IPS-NIHi11 (cell line): ENCODE data around the gene LRTM1.

Experiments
- DNase-seq: peaks from one replicate; pipeline ENCODE4 v3.0.0; 2012; ENCODE audit warnings: mixed read lengths, low spot score

The LRTM1 gene

DNA sequence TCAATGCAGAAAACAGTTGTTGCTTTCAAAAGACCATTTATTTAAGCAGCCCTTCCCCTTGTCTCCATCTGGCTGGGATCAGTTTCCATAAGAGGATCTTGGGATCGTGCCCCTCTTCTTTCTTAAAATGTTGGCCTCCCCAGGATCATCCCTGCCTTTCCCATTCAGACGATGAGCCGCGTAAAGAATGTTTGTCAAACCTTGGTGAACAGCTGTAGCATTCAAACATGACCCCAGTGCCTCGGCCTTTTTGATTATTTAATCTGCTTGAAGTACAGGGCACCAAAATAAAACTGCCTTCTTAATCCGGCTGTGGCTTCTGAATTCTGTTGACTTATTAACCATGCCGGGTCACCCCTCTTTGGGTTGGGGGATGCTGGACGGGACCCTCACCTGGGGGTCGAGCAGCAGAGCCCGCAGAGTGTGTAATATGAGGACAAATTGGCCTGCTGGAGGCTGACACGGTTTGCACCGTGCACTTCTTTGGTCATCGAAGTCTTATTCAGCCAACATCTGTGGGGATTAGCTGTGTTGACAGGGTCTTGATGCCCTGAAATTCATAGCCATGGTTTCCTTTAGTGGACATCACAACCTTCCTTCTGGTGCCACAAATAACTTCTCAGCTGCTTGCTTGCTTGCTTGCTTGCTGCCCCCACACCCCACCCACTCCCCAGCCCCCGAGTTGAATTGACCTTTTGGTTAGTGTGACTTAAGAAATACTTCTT lies at the start of gene LRTM1:
Gene LRTM1, minus strand, starts transcription at position 14 of the 725 bp plus-strand sequence. CDS start 148 bp downstream, outside the sequence.
- DNase-seq: no peak

DNA sequence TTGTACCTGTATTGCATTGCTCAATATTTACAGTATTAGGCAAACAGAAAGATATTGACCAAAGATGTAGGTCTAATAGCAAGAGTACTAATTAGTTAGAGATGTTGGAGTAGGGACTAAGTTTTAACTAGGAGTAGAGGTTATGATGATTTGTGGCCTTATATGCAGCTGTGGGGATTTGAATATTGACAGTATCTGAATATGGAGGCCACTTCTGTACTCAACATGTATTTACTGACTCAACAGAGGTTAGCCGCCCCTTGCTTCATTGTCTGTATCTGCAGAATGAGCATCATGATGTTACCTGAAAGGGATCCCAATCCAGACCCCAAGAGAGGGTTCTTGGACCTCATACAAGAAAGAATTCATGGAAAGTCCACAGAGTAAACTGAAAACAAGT lies 49.6 kb upstream of the LRTM1 start:
- no peak for DNase-seq

- no peak for DNase-seq
These were observed 43.0 kb upstream of the LRTM1 start for GRCh38 chr3:54970895-54971294.

DNA sequence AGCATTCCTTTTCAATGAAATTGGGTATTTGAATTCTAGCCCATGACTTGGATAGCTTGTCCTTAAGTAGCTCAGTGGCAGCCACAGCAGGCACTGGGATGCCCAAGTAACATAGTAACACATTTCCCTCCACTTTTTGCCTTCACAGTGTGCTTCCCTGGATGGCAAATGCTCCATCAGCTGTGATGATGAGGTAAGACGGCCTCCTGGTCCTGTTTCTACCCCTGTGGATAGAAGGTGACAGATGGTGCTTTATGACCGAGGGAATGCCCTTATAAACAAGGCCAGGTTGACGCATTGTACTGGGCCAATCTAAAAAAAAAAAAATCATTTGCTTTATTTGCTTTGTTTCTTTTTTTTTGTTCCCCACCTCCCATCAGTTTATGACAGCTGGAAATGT lies 41.8 kb upstream of the LRTM1 start:
- DNase-seq: no peak

DNA sequence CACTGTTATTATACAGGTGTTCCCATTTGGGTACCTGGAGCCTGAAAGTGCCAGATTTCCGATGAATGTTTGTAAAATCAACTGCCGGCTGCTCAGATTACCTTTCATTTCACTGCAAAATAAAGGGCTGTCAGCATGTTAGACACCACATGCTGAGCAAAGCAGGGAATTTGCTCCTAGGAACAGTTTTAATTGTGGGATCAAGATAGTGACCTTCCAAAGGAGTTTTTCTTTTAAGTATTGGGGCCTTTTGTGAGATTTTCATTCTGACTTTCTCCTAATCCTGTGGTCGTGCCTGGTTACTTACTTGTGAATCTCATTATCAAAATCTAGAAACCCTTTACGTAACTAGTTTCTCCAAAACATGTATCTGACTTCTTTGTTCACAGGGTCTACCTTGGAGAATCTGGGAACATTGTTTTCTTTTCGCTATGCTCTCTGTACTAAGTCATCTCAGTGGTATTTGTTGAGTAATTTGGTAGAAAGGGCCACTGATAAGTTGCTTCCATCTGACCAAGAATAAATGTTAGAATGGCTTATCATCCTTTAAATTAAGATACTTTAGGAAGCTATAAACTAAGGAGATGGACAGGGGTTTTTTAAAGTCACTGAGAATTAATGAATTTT lies 40.8 kb upstream of the LRTM1 start:
- no peak for DNase-seq

DNA sequence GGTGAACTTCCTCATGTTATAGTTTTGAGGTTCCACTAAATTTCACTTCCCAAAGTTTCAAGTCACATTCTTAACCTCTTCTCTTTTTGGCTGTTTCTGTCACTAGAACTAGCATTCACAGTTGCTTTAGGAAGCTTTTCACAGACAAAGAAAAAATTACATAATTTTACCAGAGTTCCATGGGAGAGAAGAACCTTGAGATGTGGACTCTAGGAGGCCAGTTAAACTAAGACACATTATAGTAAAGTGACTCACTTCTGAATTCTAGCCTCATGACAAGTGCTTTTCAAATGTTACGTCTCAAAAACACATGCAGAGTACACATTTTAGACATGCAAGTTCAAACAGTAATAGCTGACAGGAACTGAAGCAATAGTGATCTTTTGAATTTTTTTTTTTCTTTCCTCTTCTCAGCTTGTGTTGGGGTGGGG lies 39.9 kb upstream of the LRTM1 start:
- no peak for DNase-seq

- no peak for DNase-seq
These were observed 39.1 kb upstream of the LRTM1 start for GRCh38 chr3:54966979-54967378.

- no peak for DNase-seq
These were observed 37.9 kb upstream of the LRTM1 start for GRCh38 chr3:54965746-54966145.

- no peak for DNase-seq
These were observed 36.2 kb upstream of the LRTM1 start for GRCh38 chr3:54964081-54964480.

- DNase-seq: no peak
These were observed 35.8 kb upstream of the LRTM1 start for GRCh38 chr3:54963641-54964040.

- DNase-seq: no peak
These were observed 34.3 kb upstream of the LRTM1 start for GRCh38 chr3:54962200-54962599.

DNA sequence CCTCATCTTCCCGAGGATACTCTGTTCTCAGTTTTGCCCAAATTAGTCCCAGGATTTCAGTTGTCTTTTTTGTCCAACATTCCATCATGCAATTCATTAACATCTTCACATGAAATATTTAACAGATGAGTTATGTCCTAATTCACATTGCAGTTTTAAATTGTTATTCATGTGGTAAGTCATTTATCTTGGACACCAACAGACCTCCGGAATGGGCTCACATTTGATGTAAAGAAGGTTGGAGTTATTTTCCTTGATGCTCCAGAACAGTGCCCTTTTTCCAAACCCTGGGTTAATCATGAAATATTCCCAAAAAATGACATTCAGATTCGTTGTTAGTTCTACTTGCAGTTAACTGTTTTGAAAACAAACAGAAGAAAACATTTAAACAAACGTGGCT lies 32.8 kb upstream of the LRTM1 start:
- no peak for DNase-seq

- DNase-seq: no peak
These were observed 32.2 kb upstream of the LRTM1 start for GRCh38 chr3:54960082-54960481.

GRCh38 chr3:54957711-54958110 lies 29.9 kb upstream of the LRTM1 start:
- DNase-seq: no peak

GRCh38 chr3:54955941-54956340 lies 28.1 kb upstream of the LRTM1 start:
- DNase-seq: no peak

GRCh38 chr3:54955496-54955895 lies 27.6 kb upstream of the LRTM1 start:
- DNase-seq: no peak

DNA sequence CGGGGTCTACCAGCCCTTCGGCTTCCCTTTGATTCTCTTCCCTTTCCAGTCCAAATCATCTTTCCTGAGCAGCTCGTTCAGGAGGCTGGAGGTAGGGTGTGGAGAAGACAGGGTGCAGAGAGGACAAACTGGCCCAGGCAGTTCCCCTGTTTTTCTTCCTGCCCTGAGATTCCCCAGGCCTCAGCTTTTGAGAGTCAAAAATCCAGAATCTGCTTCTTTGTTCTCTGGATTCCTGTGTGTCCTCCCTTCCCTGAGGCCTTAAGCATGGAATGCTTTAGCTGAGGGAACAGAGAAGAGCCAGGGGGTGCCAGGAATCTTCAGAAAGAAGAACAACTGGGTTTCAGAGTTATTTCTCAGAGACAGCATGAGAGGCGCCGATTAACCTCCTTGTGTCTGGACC lies 26.7 kb upstream of the LRTM1 start:
- DNase-seq: peak; percentile 27

- peak; percentile 14 for DNase-seq
These were observed 26.2 kb upstream of the LRTM1 start for GRCh38 chr3:54954022-54954421.

DNA sequence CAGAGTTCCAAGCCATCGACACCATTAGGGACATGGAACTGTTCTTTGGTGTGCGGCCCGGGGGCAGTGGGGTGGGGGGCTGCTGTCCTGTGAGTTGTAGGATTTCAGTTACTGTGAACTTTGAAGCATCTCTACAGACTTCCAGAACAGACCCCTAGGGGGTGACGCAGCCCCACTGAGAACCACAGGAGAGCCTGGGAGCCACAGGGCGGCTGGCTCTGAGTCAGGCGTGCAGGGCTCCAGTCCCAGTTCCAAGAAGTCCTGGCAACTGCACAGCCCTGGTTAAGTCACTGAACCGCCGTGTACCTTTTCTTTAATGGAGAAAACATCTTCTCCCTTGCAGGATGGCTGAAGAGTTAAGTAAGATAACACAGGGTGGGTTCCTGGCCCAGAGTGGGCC lies 23.5 kb upstream of the LRTM1 start:
- peak; percentile 64 for DNase-seq

- DNase-seq: no peak
These were observed 22.6 kb upstream of the LRTM1 start for GRCh38 chr3:54950391-54951003.

- no peak for DNase-seq
These were observed 21.7 kb upstream of the LRTM1 start for GRCh38 chr3:54949491-54950044.

DNA sequence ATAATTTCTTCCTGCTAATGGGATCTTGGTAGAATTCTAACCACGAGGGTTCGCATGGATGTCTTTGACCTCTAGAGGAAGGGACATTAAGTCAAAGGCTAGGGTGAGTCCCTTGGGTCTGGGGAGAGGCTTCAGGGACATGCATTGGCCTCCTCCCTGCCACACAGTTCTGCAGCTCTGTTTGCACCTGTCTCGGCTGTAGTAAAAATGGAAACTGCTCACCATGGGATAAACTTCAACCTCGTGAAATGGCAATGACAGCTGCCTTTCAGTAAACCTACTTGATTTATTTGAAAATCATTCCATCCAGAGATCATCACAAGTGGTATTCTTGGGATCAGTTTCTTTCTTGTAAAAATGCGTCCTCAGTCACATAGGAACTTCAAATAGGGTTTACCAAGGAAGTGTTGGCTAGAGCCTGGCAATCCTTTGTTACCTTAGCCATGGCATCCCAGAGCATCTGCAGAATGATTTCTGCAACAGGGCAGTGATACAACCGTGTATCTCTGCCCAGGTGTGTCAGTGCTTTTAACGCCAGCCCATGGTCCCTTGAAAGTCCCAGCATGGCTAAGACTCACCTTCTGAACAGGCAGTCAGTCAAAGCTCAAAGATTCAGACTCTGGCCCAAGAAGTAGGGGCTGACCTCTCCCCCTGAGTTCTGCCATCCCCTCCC lies 14.0 kb upstream of the LRTM1 start:
- no peak for DNase-seq

DNA sequence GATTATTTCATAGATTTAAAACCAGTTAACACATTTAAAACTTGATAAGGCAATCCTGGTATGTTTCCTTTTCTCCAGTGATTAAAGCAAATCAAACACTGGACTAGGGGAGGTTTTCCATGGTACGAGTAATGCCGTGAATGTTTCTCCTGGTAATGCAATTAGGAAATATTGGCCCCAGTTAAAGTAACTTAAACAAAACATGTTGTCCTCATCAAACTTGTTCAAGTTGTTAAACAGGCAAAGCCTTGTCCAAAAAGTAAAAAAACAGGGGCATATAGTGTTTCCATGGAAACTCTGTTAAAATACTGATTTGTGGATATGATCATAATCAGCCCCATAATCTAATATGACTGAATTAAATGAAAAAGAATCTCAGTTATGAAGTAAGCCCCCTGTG lies 13.1 kb upstream of the LRTM1 start:
- no peak for DNase-seq
